K562 (cell line): ENCODE data around the gene IFT52. TPM values are rescaled to one million over a fixed set of nuclear protein-coding genes. Genes with fewer than 3 reads are reported as not detected.

Experiments
- CBFB ChIP-seq: sonication (generic); formaldehyde crosslinking; IDR thresholded peaks from 2 replicates; pipeline ENCODE4 v1.4.0; 2020; ENCODE audit warnings: mild to moderate bottlenecking, missing genetic modification reagents
- GABPB1 ChIP-seq: sonication (generic); formaldehyde crosslinking; IDR thresholded peaks from 2 replicates; pipeline ENCODE4 v1.8.0; 2022; ENCODE audit warnings: mild to moderate bottlenecking, missing genetic modification reagents
- RHOXF2B ChIP-seq: fragments of 250-450 bp; sonication (Bioruptor Pico); conservative IDR thresholded peaks from 2 replicates; pipeline ENCODE4 v1.5.1; 2021
- polyA plus RNA-seq, 8 experiments: library from polyadenylated mRNA; depleted of rRNA in 4 of 8; stranded (reverse) in 5 of 8; unstranded in 3 of 8; fragments of >200 nt; fragmentation: Nextera tagmentation in 2 of 8; fragmentation: Illumina TruSeq in 1 of 8; extraction: Ambion mirVana in 2 of 8; extraction: Trizol in 1 of 8; gene quantifications; 2 replicates each; pipeline versions ENCODE4 v1.2.1 to v1.2.3, GENCODE V29; 2011 to 2014; ENCODE audit warnings: inconsistent platforms in 1 of 8, missing spikeins in 1 of 8
- total RNA-seq, 7 experiments: library from RNA; depleted of rRNA in 6 of 7; stranded (reverse); fragments of >200 nt in 6 of 7; fragmentation: Illumina TruSeq in 2 of 7; extraction: Trizol in 2 of 7; gene quantifications; 2 replicates each; pipeline versions ENCODE4 v1.2.1 to v1.2.3, GENCODE V29; 2011 to 2021; ENCODE audit warnings: low replicate concordance in 1 of 7
- TF ChIP-seq, protein P1 (sequence below): fragments of 450-650 bp; formaldehyde crosslinking; IDR thresholded peaks from 2 replicates; pipeline ENCODE4 v1.4.0; 2020; ENCODE audit warnings: mild to moderate bottlenecking
- TF ChIP-seq, protein P2 (sequence below): fragments of 250-450 bp; sonication (Bioruptor Pico); IDR thresholded peaks from 2 replicates; pipeline ENCODE4 v1.4.0; 2020; ENCODE audit warnings: mild to moderate bottlenecking, moderate library complexity, borderline replicate concordance
- TF ChIP-seq, protein P3 (sequence below), 2 experiments: fragments of 450-650 bp; IDR thresholded peaks; 2 replicates each; pipeline ENCODE4 v1.6.1; 2016
- TF ChIP-seq, protein P4 (sequence below): fragments of 250-450 bp; sonication (Bioruptor Pico); IDR thresholded peaks from 2 replicates; pipeline ENCODE4 v1.8.0; 2021; ENCODE audit warnings: borderline replicate concordance, mild to moderate bottlenecking, moderate library complexity; ENCODE audit not compliant: poor library complexity, severe bottlenecking
- TF ChIP-seq, protein P5 (sequence below): fragments of 250-450 bp; sonication (Bioruptor Pico); IDR thresholded peaks from 2 replicates; pipeline ENCODE4 v1.5.0; 2020; ENCODE audit warnings: mild to moderate bottlenecking, borderline replicate concordance
- TF ChIP-seq, protein P6 (sequence below): fragments of 250-450 bp; sonication (Bioruptor Pico); IDR thresholded peaks from 2 replicates; pipeline ENCODE4 v1.8.0; 2022; ENCODE audit warnings: moderate library complexity, mild to moderate bottlenecking, inconsistent platforms

Gene IFT52
- total and polyA plus RNA-seq, 9 of the 15 experiments (the other 6 are each of a cell fraction or from before 2014, with no cell fraction given), result 11.0 to 31.4 (median 20.4) TPM

DNA sequence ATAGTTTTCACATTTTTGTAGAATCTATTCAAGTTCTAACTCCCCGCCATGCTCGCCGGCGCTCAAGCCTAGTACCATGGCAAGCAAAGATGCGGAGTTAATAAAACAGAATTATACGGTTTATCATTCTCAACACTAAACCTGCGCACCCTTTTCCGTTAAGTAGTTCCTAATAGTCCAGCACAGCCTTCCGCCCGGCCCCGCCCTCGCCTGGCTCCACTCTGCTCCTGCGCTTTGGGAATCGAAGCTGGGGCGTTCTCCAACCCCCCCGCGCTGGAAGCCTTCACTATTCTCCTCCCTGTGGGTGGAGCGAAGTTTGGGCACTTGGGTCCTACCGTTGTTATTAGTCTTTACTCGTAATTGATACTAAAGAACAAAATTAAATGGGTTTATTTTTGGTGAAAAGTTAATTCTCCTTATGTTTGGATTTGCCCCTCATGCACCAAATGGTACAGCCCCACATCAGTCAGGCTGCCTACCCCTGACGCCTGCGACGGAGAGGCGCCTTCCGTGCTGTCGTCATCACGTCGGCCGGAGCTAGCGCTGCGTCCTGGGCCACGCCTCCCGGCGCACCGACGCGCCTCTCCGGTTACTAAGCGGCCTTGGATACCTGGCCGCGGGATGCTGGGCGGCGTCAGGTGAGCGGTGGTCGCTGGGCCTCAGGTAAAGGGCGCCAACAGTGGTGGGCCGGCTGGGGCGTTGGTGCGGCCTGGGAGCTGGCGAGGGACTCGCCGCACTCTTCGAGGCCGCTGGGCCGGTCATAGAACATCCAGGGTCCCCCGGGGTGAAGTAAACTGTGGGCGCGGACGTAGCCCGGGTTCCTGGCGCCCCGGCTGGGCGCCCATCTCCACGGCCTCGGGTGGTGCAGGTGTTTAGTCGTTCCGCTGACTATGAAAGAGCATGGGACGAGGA lies at the start of gene IFT52 (continued):
- TF ChIP-seq, protein P1, sequence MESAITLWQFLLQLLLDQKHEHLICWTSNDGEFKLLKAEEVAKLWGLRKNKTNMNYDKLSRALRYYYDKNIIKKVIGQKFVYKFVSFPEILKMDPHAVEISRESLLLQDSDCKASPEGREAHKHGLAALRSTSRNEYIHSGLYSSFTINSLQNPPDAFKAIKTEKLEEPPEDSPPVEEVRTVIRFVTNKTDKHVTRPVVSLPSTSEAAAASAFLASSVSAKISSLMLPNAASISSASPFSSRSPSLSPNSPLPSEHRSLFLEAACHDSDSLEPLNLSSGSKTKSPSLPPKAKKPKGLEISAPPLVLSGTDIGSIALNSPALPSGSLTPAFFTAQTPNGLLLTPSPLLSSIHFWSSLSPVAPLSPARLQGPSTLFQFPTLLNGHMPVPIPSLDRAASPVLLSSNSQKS (CRISPR knock-in tag), result no peak
- TF ChIP-seq RHOXF2B (CRISPR knock-in tag), result no peak
- TF ChIP-seq, protein P2, sequence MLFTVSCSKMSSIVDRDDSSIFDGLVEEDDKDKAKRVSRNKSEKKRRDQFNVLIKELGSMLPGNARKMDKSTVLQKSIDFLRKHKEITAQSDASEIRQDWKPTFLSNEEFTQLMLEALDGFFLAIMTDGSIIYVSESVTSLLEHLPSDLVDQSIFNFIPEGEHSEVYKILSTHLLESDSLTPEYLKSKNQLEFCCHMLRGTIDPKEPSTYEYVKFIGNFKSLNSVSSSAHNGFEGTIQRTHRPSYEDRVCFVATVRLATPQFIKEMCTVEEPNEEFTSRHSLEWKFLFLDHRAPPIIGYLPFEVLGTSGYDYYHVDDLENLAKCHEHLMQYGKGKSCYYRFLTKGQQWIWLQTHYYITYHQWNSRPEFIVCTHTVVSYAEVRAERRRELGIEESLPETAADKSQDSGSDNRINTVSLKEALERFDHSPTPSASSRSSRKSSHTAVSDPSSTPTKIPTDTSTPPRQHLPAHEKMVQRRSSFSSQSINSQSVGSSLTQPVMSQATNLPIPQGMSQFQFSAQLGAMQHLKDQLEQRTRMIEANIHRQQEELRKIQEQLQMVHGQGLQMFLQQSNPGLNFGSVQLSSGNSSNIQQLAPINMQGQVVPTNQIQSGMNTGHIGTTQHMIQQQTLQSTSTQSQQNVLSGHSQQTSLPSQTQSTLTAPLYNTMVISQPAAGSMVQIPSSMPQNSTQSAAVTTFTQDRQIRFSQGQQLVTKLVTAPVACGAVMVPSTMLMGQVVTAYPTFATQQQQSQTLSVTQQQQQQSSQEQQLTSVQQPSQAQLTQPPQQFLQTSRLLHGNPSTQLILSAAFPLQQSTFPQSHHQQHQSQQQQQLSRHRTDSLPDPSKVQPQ, result no peak
- TF ChIP-seq, protein P3, sequence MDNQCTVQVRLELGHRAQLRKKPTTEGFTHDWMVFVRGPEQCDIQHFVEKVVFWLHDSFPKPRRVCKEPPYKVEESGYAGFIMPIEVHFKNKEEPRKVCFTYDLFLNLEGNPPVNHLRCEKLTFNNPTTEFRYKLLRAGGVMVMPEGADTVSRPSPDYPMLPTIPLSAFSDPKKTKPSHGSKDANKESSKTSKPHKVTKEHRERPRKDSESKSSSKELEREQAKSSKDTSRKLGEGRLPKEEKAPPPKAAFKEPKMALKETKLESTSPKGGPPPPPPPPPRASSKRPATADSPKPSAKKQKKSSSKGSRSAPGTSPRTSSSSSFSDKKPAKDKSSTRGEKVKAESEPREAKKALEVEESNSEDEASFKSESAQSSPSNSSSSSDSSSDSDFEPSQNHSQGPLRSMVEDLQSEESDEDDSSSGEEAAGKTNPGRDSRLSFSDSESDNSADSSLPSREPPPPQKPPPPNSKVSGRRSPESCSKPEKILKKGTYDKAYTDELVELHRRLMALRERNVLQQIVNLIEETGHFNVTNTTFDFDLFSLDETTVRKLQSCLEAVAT (IDR thresholded peaks at IDR 0.05), result no peak
- TF ChIP-seq, protein P4, sequence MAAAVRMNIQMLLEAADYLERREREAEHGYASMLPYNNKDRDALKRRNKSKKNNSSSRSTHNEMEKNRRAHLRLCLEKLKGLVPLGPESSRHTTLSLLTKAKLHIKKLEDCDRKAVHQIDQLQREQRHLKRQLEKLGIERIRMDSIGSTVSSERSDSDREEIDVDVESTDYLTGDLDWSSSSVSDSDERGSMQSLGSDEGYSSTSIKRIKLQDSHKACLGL (CRISPR knock-in tag), result no peak
- TF ChIP-seq CBFB (CRISPR knock-in tag), result no peak
- TF ChIP-seq, protein P5, sequence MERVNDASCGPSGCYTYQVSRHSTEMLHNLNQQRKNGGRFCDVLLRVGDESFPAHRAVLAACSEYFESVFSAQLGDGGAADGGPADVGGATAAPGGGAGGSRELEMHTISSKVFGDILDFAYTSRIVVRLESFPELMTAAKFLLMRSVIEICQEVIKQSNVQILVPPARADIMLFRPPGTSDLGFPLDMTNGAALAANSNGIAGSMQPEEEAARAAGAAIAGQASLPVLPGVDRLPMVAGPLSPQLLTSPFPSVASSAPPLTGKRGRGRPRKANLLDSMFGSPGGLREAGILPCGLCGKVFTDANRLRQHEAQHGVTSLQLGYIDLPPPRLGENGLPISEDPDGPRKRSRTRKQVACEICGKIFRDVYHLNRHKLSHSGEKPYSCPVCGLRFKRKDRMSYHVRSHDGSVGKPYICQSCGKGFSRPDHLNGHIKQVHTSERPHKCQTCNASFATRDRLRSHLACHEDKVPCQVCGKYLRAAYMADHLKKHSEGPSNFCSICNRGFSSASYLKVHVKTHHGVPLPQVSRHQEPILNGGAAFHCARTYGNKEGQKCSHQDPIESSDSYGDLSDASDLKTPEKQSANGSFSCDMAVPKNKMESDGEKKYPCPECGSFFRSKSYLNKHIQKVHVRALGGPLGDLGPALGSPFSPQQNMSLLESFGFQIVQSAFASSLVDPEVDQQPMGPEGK, result peak; percentile 65; the same call in 1 of the 2 replicates
- TF ChIP-seq GABPB1 (CRISPR knock-in tag), result 0 out of 2 replicates have a peak, but pooled peaks have one; percentile 25
- TF ChIP-seq, protein P6, sequence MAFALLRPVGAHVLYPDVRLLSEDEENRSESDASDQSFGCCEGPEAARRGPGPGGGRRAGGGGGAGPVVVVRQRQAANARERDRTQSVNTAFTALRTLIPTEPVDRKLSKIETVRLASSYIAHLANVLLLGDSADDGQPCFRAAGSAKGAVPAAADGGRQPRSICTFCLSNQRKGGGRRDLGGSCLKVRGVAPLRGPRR (CRISPR knock-in tag), result no peak
